ENCODE results near the gene UNC5C. TPM values are rescaled to one million over a fixed set of nuclear protein-coding genes. Genes with fewer than 3 reads are reported as not detected.

UNC5C gene
- total RNA-seq, 2 experiments from 2014 or later = not detected

GRCh38 chr4:95363966-95364365 is 184.8 kb downstream of the UNC5C start:
- DNase-seq (ENCODE audit: low spot score) = no peak
- H3K4me2 ChIP-seq (ENCODE audit: low read length) = no peak overlapping the region
- H4K20me1 ChIP-seq (ENCODE audit: insufficient read depth, low read length) = no peaks in the 10 kb centered on the region
- TF ChIP-seq CTCF (conservative IDR thresholded peaks at IDR 0.05; ENCODE audit: low read length) = no peak
- no peak for TF ChIP-seq EZH2phosphoT487 (IDR thresholded peaks at IDR 0.05; ENCODE audit: borderline replicate concordance, low read depth, low read length)
- no peaks in the 10 kb centered on the region for H3K9me2 ChIP-seq (ENCODE audit: insufficient read depth, low read length)
- H3K9me3 ChIP-seq (ENCODE audit: low read length) = no peaks in the 10 kb centered on the region
- no peak overlapping the region for H3K27ac ChIP-seq (ENCODE audit: low read depth, low read length, poor library complexity, severe bottlenecking)
- intact Hi-C loops (cut with micrococcal nuclease; ENCODE audit: unreplicated experiment) = no loop called here
- no peaks in the 10 kb centered on the region for H3K36me3 ChIP-seq (ENCODE audit: insufficient read depth, low read length)
- ChIA-PET POLR2A (no interaction called here), CTCF (ENCODE audit: unreplicated experiment) (no interaction called here)
- no peaks in the 10 kb centered on the region for H3K79me2 ChIP-seq (ENCODE audit: insufficient read depth, low read depth, low read length)
- H2AFZ ChIP-seq (ENCODE audit: low read length) = no peak overlapping the region
- no TSS peak for BruUV-seq (replicated peaks)
- no peaks in the 10 kb centered on the region for H3K4me1 ChIP-seq (ENCODE audit: insufficient read depth, low read length, poor library complexity, severe bottlenecking)
- no peak overlapping the region for H3K4me3 ChIP-seq (ENCODE audit: low read depth, low read length, poor library complexity, severe bottlenecking)

GRCh38 chr4:95363559-95363925 is 185.2 kb downstream of the UNC5C start:
- CTCF ChIA-PET (ENCODE audit: unreplicated experiment) = no interaction called here
- H3K9me3 ChIP-seq (ENCODE audit: low read length) = no peaks in the 10 kb centered on the region
- no peak overlapping the region for H2AFZ ChIP-seq (ENCODE audit: low read length)
- intact Hi-C loops (cut with micrococcal nuclease; ENCODE audit: unreplicated experiment) = no loop called here
- H3K27ac ChIP-seq (ENCODE audit: low read depth, low read length, poor library complexity, severe bottlenecking) = no peak overlapping the region
- H3K4me1 ChIP-seq (ENCODE audit: insufficient read depth, low read length, poor library complexity, severe bottlenecking) = no peaks in the 10 kb centered on the region
- no peak for DNase-seq (ENCODE audit: low spot score)
- H3K4me2 ChIP-seq (ENCODE audit: low read length) = no peak overlapping the region
- H3K36me3 ChIP-seq (ENCODE audit: insufficient read depth, low read length) = no peaks in the 10 kb centered on the region
- TF ChIP-seq CTCF (conservative IDR thresholded peaks at IDR 0.05; ENCODE audit: low read length) (no peak), EZH2phosphoT487 (IDR thresholded peaks at IDR 0.05; ENCODE audit: borderline replicate concordance, low read depth, low read length) (no peak)
- POLR2A ChIA-PET = no interaction called here
- no TSS peak for BruUV-seq (replicated peaks)
- H4K20me1 ChIP-seq (ENCODE audit: insufficient read depth, low read length) = no peaks in the 10 kb centered on the region
- no peak overlapping the region for H3K4me3 ChIP-seq (ENCODE audit: low read depth, low read length, poor library complexity, severe bottlenecking)
- no peaks in the 10 kb centered on the region for H3K9me2 ChIP-seq (ENCODE audit: insufficient read depth, low read length)
- H3K79me2 ChIP-seq (ENCODE audit: insufficient read depth, low read depth, low read length) = no peaks in the 10 kb centered on the region

DNA sequence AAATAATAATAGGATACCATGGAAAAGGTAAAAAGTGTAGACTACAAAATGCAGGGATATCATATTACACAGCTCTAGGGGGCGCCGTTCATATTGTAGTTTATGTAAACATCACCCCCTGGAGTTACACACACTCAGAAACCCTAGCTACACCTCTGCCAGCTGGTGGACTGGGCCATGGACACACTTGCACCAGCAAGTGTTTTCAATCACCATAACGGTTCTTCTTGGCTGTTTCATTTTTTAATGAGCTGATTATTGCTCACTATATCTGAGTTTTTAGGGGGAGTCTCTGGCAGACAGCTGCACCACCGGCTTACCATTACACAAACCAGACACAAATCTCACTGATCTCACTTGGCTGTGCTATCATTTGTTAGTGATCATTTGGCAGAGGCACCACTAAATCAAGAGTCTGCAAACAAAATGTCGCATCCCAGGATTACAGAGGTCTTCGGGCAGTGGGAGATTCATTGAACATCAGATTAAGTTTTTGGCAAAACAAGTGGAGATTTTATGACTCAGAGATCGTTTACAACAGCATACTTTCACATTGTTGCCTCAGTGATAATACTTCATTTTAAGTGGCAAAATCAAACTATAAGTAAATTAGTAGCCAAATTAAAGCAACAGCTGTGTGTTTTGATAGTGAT is 185.7 kb downstream of the UNC5C start:
- Histone ChIP-seq H3K9me2 (ENCODE audit: insufficient read depth, low read length) (no peaks in the 10 kb centered on the region), H3K27ac (ENCODE audit: low read depth, low read length, poor library complexity, severe bottlenecking) (no peak overlapping the region), H3K4me2 (ENCODE audit: low read length) (no peak overlapping the region), H2AFZ (ENCODE audit: low read length) (no peak overlapping the region), H3K4me3 (ENCODE audit: low read depth, low read length, poor library complexity, severe bottlenecking) (no peak overlapping the region), H3K36me3 (ENCODE audit: insufficient read depth, low read length) (no peaks in the 10 kb centered on the region), H3K9me3 (ENCODE audit: low read length) (no peaks in the 10 kb centered on the region), H3K4me1 (ENCODE audit: insufficient read depth, low read length, poor library complexity, severe bottlenecking) (no peaks in the 10 kb centered on the region), H4K20me1 (ENCODE audit: insufficient read depth, low read length) (no peaks in the 10 kb centered on the region), H3K79me2 (ENCODE audit: insufficient read depth, low read depth, low read length) (no peaks in the 10 kb centered on the region)
- intact Hi-C loops (cut with micrococcal nuclease; ENCODE audit: unreplicated experiment) = no loop called here
- TF ChIP-seq EZH2phosphoT487 (IDR thresholded peaks at IDR 0.05; ENCODE audit: borderline replicate concordance, low read depth, low read length) (no peak), CTCF (conservative IDR thresholded peaks at IDR 0.05; ENCODE audit: low read length) (peak; percentile 68)
- ChIA-PET POLR2A (no interaction called here), CTCF (ENCODE audit: unreplicated experiment) (no interaction called here)
- BruUV-seq (replicated peaks) = no TSS peak
- DNase-seq (ENCODE audit: low spot score) = peak; percentile 28
